ENCODE results near the gene CBLN1.

Gene CBLN1

DNA sequence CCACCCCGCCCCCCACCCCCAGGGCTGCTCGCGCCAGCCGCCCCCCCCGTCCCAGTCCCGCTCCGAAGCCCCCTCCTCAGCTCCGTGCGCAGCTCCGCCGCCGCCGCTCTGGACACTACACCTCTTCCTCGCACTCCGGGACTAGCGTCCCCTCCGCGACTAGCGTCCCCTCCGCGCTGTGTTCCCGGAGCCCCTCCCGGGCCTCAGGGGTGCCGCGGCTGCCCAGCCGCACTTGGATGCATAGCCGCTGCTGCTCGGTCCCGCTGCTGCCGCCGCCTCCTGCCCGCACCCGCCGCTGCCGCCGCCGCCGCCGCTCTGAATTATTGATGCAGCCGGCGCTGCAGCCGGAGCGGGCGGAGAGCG lies at the start of gene CBLN1:
Gene CBLN1, minus strand, starts transcription at position 359 of the 363 bp plus-strand sequence. CDS start 373 bp downstream, outside the sequence.
- no peak for DNase-seq

DNA sequence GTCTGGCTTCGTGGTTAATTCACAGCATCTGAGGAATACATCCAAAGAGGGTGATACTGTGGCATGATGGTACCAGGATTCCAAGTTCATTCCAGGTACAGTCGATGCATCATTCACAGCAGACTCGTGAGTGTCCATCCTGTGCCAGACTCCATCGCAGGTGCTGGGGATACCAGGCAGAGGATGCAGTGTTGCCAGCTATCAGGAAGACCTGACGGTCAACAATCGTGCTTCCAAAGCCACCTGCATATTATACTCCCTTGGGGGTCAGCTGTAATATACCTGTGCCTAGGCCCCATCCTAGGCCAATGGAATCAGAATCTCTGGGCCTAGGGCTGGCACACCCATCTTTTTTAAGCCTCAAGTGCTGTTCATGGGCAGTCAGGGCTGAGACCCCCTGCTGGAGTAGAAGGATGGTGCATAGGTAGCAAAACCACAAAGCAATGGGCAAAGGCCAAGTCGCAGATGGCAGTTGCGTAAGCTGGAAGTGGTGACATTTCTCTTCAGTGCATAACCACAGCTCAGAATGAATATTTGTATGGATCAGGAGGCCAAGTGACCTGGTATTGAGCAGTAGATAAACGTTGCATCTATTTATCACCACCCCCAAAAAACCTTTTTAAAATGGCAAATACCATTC lies 49.0 kb upstream of the CBLN1 start:
- peak; percentile 33 for DNase-seq

DNA sequence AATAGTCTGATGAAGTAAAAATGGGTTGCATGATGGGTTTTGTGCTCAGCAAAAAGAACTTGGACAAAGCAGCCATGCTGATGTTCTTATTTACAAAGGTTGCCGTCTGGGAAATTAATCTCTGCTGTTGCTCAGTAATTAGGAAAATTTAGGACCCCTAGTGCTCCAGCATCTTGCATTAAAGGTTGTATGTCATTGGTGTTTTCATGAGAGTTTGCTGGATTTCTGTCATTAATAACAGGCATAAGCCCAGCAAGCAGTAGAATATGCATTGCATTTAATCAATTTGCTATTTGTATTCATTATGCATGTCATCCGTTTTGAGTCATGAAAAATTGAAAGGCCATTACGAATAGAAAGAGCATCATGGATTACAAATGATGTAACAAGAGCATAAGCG lies 46.7 kb upstream of the CBLN1 start:
- DNase-seq: no peak

DNA sequence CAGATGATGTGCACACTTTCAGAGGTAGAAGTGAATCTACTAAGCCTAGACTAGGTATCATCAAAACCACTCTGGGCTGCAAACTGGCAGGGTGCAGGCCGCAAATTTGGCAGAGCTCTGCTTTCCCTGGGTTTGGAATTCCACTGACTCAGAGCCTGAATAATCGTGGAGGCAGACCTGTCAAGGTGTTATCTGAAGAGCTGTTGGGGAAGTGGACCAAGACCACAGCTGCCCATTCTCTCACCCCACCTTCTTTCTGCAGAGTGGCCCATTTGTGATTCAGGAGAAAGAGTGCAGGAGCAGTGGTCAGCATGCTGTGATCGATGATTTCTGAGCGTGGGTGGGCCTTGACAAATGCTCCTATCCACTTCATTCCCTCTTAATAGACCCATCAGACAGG lies 45.8 kb upstream of the CBLN1 start:
- no peak for DNase-seq

DNA sequence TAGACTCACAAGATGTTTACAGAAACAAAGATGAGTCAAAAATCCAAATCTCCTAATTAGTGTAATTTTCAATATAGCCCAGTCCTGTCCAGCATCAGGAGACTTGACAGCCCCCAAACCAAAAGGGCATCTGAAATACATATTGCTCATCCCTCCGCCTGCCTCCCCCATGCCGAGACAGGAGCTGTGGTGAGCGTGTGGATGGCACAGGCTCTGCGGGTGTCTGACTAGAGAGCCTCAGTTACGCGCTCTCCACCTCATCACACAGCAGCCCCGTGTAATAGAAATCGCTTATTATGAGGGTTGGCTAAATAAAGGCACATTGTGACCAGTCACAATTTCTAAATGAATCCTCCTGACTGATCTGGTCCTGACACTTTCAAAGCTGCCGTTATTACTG lies 43.1 kb upstream of the CBLN1 start:
- DNase-seq: no peak

DNA sequence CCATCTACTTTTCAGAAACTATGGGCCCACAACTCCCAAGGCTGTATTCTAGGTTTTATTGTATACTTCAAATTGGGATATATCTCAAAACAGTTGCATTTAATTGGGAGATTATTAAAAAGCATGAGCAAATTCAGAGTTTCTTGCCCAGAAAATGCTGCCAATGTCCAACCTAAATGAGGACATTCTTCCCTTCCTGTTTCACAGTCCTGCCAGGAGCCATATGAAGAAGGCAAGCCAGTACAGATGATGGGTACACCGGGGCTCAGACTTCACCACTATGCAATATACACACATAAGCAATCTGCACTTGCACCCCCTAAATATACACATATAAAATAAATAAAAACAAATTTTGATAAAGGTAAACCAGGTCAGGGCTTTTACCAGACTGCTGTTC lies 34.0 kb upstream of the CBLN1 start:
- no peak for DNase-seq

DNA sequence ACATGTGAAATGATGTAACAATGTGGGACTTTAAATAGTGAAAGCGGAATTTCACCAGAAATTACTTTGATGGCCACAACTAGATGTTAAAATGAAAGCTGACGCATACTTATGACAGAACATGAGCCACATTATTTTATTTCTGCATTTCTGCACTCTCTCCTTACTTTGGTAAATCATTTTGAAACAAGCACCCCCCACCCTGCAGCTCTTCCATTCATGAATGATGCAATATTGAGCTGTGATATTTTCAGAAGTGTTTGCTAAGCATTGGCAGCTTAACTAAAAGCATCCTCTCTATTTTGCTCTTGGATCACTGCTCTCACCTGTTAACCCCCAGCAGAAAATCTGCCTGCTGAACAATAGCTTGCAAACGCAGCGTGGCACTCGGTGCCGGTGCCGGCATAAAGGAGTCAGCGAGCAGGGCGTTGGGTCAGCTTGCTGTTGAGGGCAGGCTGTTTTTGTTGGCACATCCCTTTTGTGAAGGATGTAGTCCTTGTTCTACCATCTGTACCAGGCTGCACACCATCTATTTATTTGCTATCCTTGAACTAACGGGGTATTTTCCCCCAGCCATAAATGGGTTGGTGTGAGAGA lies 30.8 kb upstream of the CBLN1 start:
- DNase-seq: no peak

DNA sequence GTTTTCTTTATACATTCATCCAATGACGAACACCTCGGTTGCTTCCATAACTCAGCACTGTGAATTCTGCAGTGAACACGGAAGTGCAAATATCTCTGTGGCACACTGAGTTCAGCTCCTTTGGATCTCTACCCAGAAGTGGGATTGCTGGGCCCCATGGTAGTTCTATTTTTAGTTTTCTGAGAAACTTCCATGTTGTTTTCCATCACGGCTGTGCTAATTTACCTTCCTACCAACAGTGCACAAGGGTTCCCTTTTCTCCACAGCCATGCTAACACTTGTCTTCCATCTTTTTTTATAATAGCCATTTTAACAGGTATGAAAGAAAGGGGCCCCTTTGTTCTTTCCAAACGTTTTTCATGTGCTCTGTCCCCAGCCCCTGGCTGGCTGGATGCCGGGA lies 30.2 kb upstream of the CBLN1 start:
- DNase-seq: no peak

DNA sequence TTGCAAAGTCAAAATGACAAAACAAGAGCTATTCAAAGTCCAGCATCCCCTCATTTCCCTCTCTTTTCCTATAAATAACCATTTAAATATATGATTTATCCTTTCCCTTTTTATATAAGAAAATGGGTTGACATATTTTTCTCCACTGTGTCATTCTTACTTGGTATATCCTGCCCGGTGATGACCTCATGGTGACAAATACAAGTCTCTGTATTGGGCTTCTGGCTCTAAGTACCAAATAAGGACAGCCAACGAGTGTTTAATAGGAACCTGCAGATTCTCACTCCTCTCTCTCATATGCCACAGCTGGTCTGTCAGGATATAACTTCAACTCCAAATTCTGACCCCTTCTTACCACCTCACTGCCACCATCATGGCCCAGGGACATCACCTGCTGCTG lies 25.5 kb upstream of the CBLN1 start:
- no peak for DNase-seq

DNA sequence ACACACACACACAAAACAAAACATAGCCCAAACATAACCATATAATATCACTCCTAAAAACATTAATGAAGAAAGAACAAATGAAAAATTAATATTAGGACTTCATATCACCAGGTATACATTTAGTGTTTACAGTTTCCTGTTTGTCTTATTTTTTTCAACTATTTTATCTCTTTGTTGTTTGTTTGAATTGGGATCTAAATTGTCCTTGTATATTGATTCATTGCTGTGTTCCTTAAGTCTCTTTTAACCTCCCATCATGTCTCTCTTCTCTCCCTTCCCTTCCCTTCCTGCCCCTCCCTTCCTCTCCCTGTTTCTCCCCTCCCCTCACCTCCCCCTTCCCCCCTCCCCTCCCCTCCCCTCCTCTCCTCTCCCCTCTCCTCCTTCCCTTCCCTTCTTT lies 23.8 kb upstream of the CBLN1 start:
- DNase-seq: no peak

DNA sequence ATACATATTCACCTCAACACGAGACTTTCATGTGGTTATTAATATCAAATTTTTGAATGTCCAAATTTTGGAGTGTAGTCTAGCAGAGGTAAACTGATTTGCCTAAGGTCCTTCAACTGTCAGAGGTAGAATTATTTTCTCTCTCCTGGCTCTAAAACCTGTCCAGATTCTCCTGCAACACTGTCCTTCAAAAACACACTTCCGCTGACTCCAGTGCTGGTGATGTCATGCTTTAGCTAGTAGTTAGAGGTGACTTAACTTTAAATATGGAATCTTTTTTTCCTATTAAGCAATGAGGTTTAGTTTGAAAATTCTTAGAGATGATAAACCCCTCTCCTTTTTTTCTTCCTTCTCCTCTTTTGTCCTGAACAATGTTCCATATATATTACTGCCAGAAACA lies 10.8 kb upstream of the CBLN1 start:
- DNase-seq: no peak

DNA sequence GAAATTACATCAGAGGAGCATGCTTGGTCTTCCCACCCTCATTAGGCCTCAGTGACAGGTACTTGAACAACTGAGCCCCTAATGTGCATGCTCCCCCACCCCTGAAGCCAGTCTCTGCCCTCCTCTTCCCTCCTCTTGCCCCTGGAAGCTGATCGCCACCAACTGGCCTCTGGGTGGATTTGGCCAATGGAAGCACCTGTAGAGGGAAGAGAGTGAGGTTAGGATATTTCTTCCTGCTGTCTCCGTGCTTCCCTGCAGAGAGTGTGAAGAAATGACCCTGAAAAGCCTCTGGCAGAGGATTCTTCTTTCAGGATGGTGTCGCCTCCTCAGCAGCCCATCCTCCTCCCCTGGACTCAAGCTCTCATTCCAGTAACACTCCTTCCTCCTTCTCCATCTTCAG lies 5.9 kb upstream of the CBLN1 start:
- DNase-seq: no peak

DNA sequence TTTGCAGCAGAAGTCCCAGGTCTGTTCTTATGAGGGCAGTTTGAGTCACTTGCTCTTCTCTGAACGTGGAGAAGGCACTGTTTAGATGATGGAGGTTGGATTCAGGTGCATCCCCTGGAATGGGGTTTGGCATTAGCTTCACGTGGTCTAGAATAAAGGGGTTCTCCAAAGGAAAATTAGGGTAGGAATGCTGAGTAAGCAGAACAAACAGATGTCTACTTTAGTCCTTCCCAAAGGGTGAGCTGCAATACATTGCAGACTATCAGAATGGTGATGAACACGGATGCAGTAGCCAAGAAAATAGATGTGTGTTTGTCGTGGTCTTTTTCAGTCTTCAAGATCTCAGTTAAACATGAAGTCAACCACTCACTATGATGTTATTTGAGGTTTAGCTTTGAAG lies 3.3 kb upstream of the CBLN1 start:
- DNase-seq: no peak

DNA sequence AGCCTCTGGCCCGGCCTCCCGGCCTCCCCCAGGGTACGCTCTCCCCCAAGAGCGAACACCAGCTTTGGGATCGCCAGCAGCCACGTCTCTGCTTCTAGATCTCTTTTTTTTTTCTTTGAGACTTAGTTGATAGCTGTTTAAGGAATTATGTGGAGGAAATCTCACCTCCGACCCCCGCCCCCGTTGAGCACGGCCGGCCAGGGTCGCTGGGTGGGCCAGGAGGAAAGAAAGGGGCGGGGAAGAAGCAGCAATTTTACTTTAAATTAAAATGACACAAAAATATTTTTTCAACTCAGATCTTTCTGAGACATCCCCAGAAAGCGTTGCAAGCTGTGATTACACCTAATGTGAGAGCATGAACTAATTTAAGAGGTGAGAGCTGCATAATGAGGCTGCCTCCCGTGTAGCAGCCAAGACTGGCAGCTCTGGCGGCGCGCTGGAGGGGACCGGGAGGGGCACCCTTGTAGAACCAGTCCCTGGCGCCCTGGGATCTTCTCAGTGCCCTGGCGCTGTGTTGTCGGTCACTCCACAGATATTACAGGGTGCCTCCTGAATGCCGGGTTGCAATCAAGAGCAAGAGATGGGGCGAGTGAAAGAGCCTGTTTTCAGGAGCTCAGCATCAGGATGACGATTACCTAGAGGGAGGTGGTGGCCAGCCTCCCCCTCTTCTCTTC lies 1.9 kb upstream of the CBLN1 start:
- DNase-seq: no peak

DNA sequence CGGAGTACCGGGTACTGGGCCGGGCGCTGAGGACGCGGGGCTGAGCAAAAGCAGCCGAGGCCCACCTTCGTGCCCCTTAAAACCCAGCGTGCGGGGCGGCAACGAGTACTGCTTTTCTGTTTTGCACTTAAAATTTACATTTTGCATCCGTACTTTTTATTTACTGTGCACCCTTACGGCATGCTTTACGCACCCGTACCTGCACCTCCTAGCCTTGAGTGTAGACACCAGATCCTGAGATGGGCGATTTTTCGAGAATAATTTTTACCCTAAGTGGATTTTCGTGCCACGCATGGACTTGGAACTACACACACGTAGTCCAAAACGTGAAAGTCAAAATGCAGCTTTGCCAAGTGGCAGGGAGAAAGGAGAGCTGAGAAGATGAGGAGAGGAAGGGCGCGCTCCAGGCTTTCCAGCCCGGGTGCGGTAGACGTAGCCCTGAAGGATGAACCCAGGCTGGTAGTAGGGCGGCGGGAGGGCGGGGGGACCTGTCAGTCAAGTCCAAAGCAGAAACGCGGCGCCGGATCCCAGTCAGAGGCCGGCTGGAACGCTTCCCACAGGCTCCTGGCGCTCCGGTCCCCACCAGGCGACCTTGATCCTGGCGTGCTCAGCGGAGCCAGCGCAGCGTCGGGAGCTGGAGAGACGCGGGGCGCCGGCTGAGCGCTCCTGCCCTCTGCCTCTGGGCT lies 1.2 kb upstream of the CBLN1 start:
- DNase-seq: no peak

DNA sequence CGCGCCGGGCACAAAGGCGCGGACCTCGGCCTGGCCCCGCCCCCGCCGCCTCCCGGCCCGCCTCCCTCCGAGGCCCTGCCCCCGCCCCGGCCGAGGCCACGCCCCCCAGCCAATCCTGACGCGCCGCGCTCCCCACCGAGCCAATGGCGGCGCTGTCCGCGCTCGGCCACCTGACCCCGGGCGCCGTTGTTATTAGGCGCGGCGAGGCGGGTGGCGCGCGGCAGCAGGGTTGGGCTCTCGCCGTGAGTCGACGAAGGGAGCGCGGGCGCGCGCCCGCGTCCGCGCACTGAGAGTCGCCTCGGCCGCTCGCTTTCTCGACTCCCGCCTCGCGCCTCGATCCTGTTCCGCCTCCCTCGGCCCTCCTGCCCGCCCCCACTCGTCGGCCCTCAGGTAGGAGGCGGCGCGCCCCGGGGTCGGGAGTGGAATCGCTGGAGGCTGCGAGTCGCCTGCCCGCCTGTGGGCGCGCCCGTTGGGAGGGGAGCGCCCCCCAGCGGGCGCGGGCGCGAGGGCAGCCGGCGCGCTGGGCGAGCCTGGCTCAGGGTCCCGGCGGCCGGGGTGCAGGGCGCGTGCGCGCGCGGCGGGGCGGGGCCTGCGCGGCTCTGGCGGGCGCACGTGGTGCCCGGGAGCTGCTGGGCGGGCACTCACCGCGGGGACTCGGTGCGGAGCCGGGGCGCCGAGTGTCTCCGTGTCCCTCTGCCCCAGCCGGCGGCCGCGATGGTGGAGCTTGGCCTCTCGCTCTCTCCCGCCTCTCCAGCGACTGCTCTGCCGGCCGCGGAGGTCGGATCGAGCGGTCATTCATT lies 405 bp upstream of the CBLN1 start:
- peak; percentile 90 for DNase-seq

DNA sequence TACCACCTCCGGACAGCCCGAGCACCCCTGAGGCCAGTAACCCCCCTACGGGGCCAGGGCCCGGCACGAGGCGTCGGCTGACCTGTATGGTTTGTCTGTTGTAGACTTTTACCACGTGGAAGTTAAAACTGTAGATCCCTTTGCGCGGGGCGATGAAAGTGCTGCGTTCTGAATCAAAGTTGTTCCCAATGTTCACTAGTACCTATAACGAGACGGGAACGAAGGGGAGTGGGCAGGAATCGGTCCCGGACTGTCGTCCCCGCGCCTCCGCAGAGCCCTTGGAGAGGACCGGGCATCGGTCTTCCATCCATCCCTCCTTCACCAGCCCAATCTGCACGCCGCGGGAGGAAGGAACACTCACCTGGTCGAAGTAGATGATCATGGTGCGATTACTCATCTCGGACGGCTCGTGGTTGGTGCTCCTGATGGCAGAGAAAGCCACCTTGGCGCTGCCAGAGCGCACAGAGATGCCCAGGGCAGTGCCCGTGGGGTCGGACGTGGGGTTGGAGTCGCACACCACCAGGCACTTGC lies 732 bp downstream of the CBLN1 start:
- DNase-seq: no peak

DNA sequence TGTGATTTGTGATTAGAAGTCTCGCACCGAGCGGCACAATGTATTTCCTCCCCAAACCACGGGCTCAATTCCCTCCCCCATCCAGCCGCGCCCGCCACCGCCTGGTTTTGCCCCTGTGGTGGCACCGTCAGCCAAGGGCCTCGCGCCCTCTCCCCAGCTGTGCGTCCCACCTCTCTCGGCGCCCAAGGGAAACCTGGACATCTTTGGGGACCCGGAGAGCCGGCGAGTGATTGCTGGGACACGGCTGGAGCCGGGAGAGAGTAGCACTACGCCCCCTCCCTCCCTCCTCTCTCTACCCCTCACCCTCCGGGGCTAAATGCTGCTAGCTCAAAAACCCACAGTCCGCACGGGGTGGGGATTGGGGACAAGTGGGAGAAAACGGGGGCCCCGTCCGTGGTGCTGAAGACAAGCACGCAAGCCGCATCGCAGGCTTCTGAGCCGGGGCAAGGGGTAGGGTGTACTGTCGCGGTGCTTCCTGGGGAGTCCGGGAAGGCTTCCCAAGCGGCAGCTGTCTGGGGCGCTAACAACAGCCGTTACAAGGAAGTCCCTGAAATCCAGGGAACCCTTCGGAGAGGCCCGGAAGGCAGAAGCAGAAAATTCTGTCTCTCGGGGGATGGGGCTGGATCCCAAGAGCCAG lies 1.4 kb downstream of the CBLN1 start:
- peak; percentile 40 for DNase-seq

DNA sequence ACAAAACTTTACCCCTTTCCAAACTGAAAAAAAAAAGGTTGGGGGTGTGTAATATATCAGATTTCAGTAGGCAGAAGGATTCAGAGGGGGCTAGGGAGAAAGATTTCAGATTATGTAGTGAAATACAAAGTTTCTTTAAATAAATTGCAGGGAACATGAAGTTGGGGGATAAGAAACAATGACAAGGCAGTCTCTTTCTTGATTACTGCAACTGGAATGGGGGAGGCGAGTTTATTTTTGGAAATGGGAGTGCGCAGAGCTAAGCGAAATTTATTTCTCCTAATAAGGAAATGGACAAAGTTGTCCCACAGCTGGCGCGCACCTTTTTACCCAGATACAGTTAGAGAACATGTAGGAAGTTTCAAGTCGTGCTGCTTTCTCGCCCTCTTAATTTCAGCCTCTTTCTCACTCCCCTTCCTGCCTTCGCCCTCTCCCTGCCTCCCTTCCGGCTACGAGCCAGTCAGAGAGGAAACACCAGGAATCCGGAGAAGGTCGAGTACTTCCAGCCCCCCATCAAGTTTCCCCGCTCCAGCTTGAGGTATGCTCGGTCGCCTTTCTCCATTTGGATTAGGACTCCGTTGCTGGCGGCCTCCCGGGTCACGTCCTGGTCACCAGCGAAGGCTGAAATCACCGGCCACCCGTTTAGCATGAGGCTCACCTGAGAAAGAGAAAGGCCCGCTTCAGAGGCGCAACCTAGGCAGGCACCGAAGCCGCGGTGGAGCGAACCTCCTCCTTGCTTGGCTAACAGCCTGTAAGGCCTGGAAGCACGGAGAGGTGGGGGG lies 2.5 kb downstream of the CBLN1 start:
- DNase-seq: no peak

DNA sequence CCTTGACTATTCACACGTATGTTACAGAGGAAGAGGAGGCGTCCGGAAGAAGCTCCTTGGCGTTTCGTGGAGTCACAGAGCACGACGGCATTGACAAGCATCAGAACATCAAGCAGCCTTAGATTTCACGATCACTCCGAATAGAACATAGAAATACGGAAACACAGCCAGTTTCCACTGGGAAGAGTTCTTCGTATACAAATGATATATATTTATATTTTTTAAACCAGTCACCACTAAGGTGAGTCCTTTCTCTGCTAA lies 3.1 kb downstream of the CBLN1 start:
- no peak for DNase-seq

DNA sequence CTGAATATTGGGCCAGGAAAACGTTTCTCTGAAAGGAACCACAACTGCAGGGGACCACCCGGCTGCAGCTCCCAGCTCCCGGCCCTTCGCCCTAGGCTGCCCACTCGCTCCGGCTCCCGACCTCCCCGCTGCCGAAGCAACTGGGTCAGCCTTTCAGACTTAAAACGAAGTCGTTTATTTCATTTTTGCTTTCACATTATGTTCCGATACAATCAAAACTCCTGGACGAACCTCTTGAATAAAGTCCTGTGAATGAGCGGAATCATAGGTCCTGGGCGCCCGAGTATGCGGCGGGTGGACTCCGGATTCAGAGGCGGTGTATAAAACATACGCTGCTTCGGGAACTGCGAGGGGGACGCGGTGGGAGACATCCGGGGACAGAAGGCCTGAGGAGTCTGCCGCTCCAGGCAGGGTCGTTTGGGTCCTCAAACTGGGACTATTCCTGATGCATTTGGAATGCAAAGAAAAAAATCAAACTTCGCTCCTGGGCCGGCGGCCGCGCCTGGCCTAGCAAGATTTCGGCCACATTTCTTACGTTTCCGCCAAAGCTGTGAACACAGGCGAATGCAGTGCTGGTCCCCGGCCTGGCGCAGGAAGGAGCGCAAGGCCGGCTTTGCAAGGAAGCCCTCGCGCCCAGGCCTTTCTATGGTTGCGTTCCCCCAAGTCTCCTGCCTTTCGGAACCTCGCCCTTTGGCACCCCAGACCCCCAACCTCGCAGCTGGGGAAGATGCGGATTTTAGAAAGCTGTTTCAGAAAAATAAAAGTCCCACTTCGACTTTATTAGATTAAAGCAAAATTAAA lies 3.7 kb downstream of the CBLN1 start:
- DNase-seq: no peak

All from hematopoietic multipotent progenitor cell treated with erythropoietin and hydrocortisone succinate and interleukin-3 and kit ligand, for 6 days (in vitro differentiated cells).